Activated naive CD4-positive, alpha-beta T cell treated with anti-CD3 and anti-CD28 coated beads for 36 hours (primary cell): ENCODE data around the gene GPX4. TPM values are rescaled to one million over a fixed set of nuclear protein-coding genes. Genes with fewer than 3 reads are reported as not detected.
A peak's percentile ranks its signal among the peaks of the same experiment; 100 is the strongest.

Experiments used
- CTCF ChIA-PET: fragments of 350-600 bp; sonication (Branson Sonifier 250); formaldehyde crosslinking; loops from one replicate; lab custom pipeline; 2021; ENCODE audit warnings: antibody characterized with exemption; lab: Charles Lee
- DNase-seq: peaks from one replicate; pipeline ENCODE4 v3.0.0-alpha.2; 2020
- H3K27ac Mint-ChIP-seq: one replicate; pipeline ENCODE4 v1.8.0; 2021; ENCODE audit warnings: mild to moderate bottlenecking, mixed read lengths
- H3K27me3 Mint-ChIP-seq: one replicate; pipeline ENCODE4 v1.8.0; 2021; ENCODE audit warnings: low read depth, mixed read lengths
- H3K36me3 Mint-ChIP-seq: one replicate; pipeline ENCODE4 v1.8.0; 2021; ENCODE audit warnings: low read depth, mixed read lengths
- H3K4me1 Mint-ChIP-seq: one replicate; pipeline ENCODE4 v1.8.0; 2021; ENCODE audit warnings: low read depth, mixed read lengths
- H3K4me3 Mint-ChIP-seq: one replicate; pipeline ENCODE4 v1.8.0; 2021; ENCODE audit warnings: mild to moderate bottlenecking, moderate library complexity, mixed read lengths
- H3K9me3 Mint-ChIP-seq: one replicate; pipeline ENCODE4 v1.8.0; 2021; ENCODE audit warnings: mixed read lengths
- intact Hi-C: fragments of 100-400 bp; cut with micrococcal nuclease; formaldehyde crosslinking; loops from one replicate; pipeline ENCODE4 v1.15.1; 2023
- total RNA-seq, 2 experiments: library from RNA; stranded (reverse); gene quantifications; one replicate each; pipeline ENCODE4 v1.2.3, GENCODE V29; 2021

GPX4 gene
- total RNA-seq, 2 experiments from 2014 or later, result 244 to 253 TPM

DNA sequence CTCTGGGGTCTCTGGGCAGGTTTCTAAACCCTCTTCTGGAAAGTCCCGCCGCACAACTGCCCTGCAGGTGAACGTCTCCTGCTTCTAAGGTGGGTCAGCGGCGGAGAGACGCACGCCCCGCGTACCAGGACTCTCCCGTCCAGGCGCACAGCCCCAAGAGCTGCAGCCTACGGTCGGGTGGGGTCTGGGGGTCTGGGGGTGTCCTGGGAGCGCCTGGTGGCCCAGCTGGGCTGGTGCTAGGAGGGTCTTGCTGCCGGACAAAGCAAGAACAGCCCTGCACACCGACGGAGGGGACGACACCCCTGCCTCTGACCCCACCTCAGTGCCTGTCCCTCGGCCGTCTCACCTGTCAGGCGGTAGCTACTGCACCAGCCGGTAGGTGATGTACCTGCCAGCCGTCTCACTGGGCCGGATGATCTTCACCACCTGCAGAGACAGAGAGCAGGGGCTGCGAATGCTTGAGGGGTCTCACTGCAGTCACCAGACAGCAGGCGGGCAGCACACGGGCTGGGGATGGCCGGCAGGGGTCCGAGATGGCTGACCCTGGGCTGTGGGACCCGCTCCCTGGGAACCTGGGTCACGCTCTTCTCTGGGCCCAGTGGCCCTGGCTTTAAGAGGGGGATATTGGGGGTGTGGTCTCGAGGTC, 14.5 kb upstream of the GPX4 start:
- peaks cover 52% of the 10 kb centered on the region for H3K4me1 Mint-ChIP-seq

DNA sequence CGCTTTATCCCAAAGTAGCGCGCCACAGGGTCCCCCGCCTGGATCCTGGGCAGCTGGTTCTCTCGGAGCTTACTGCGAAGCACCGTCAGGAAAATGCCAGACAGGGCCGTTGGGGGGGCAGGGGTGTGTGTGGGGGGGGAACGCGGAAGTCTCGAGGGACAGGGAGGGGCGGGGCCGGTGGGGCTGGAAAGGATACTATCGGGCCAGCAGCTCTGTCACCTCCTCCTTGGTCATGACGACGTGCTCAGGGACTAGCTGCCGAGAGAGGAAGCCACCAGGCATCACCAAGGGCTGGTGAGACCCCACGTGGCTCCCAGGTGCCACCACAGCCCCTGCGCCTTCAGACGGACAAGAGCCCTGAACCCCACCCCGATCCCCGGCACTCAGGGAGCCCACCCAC, 13.9 kb upstream of the GPX4 start:
- CTCF ChIA-PET, result interaction anchor here (1.1 kb wide), 1 partner anchor 61 kb away, joined by 4 read pairs; no protein-coding TSS in a partner anchor
- Mint-ChIP-seq H3K27ac (no peak overlapping the region), H3K36me3 (peaks cover 34% of the 10 kb centered on the region), H3K4me3 (no peak overlapping the region), H3K4me1 (peaks cover 56% of the 10 kb centered on the region), H3K9me3 (no peaks in the 10 kb centered on the region), H3K27me3 (no peaks in the 10 kb centered on the region)
- intact Hi-C loops, result no loop called here
- DNase-seq, result no peak

More for the DNA sequence above, 14.5 kb upstream of the GPX4 start:
- Mint-ChIP-seq H3K27me3 (no peaks in the 10 kb centered on the region), H3K4me3 (no peak overlapping the region), H3K27ac (peak overlapping the region; percentile 36), H3K36me3 (peaks cover 34% of the 10 kb centered on the region), H3K9me3 (no peaks in the 10 kb centered on the region)
- intact Hi-C loops, result no loop called here
- CTCF ChIA-PET, result no interaction called here
- no peak for DNase-seq

DNA sequence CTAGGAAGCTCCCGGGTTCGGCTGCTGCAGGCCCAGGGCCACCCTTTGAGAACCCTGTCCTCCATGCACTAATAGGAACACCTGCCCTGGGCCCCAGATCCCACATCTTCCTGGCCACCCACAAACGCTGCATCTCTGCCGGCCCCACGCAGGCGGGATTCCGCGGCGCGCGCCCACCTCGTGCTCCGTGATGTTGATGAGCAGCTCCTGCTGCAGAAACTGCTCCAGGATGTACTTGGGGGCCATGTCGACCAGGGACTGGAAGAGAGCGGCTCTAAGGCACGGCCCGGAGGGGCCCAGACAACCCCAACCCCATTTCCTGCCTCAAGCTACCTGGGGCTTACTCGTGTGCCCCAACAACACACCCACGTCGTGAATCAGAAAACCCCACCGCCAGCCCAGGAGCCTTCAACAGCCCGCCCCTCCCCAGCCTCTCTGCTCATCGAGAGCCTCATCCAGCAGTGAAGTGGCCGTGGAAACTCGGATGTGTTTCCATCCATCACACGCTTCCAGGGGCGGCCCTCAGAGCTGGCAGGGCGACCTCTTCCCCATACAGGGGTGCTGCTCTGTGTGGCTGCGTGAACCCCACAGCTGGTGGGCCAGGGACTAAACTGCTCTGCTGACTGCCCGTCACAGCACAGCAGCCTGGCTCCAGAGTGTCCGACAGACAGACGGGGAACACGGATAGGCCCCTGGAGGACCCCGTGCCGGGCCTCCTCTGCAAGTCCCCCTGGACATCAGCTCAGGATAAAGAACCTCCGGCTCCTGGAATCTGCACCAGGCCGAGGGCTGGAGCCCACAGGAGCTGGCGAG, 12.9 kb upstream of the GPX4 start:
- Mint-ChIP-seq H3K36me3 (peaks cover 29% of the 10 kb centered on the region), H3K9me3 (no peaks in the 10 kb centered on the region), H3K4me3 (no peak overlapping the region), H3K27ac (no peak overlapping the region), H3K4me1 (peaks cover 56% of the 10 kb centered on the region), H3K27me3 (no peaks in the 10 kb centered on the region)
- intact Hi-C loops, result no loop called here
- CTCF ChIA-PET, result interaction anchor here (0.5 to 1.1 kb wide), 2 partner anchors 9 to 62 kb away, joined by 3 to 4 read pairs; no protein-coding TSS in a partner anchor
- no peak for DNase-seq

DNA sequence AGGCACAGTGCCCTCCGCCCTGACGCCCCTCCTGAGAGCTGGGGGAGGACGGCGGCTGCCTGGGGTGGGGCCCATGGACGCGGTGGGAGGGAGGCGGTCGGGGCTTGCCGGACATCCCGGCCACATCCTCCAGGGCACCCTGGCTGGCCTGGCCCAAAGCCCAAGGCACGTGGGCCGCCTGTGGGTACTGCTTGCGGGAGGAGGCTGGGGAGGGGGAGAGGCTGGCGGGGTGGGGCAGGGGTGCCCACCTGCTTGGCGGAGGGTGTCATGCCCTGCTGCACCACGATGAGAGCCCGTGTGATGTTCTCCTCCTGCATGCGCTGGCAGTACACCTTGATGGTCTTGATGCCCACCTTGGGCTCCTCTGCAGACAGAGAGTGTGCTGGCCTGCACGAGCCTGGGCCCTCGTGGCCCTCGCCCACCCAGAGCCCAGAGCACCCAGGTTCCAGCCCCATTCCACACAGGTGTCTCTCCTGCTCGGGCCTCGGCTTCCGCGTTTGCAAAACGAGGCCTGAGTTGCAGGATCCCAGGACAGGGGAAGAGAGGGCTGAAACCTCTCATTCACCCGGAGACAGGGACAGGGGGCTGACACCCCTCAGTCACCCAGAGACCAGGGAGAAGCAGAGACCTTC, 12.1 kb upstream of the GPX4 start:
- H3K27ac Mint-ChIP-seq, result no peak overlapping the region
- H3K27me3 Mint-ChIP-seq, result no peaks in the 10 kb centered on the region
- CTCF ChIA-PET, result no interaction called here
- no peaks in the 10 kb centered on the region for H3K9me3 Mint-ChIP-seq
- H3K4me1 Mint-ChIP-seq, result peaks cover 60% of the 10 kb centered on the region
- no peak overlapping the region for H3K4me3 Mint-ChIP-seq
- H3K36me3 Mint-ChIP-seq, result peaks cover 26% of the 10 kb centered on the region
- DNase-seq, result no peak
- intact Hi-C loops, result no loop called here

DNA sequence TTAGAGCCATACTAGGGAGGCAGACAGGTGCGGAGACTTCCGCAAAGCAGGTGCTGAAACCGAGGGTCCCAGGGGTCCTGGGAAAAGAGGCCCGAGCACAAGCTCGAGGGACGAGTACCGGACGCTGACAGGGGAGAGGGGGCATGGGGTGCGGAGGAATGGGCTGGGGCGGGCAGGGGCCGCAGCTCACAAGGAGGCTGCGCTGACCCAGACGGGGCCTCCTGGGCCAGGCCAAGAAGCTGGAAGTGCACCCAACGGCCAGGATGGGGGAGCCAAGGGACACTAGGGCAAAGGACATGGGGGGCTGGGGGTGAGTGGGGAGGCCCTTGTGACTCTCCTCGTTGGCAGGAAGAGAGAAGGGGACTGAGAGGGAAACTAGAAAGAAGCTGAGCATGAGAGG, 10.5 kb upstream of the GPX4 start:
- intact Hi-C loops, result no loop called here
- CTCF ChIA-PET, result interaction anchor here (1.2 to 1.5 kb wide), 2 partner anchors 63 to 124 kb away, joined by 3 to 5 read pairs; no protein-coding TSS in a partner anchor
- Mint-ChIP-seq H3K27me3 (no peaks in the 10 kb centered on the region), H3K9me3 (no peaks in the 10 kb centered on the region), H3K27ac (no peak overlapping the region), H3K4me3 (peak overlapping the region; percentile 92), H3K4me1 (peaks cover 59% of the 10 kb centered on the region), H3K36me3 (peaks cover 19% of the 10 kb centered on the region)
- DNase-seq, result no peak

DNA sequence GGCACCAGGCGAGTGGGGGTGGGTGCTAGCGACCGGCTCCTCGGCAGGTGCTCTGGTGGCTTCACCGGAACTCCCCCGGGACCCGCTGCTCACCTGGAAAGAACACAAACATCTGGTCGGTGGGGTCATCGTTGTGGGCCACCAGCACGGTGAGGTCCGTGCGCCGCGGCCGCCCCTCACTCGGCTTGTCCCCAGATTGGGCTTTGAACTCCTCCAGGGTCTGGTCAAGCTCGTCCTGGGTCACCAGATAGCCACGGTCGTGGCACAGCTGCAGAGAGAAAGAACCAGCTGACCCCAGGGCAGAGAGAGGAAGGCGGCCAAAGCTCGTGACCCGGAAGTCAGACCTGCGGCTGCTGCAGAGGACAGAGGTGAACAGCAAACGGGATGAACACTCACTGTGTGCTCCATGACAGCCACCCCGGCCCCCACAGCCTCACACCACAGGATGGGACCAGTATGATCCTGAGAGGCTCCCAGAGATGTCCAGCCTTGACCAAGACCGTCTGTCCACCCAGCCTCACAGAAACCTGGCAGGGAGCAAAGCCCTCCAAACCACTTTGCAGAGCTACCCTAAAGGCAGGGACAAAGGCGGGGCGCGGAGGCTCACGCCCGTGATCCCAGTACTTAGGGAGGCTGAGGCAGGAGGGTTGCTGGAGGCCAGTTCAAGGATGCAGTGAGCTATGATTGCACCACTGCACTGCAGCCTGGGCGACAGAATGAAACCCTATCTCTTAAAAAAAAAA, 9.8 kb upstream of the GPX4 start:
- Mint-ChIP-seq H3K36me3 (peaks cover 17% of the 10 kb centered on the region), H3K4me1 (peaks cover 60% of the 10 kb centered on the region), H3K9me3 (no peaks in the 10 kb centered on the region), H3K27ac (peak overlapping the region; percentile 92), H3K27me3 (no peaks in the 10 kb centered on the region), H3K4me3 (peak overlapping the region; percentile 92)
- CTCF ChIA-PET, result interaction anchor here (0.6 to 1.5 kb wide), 3 partner anchors 12 to 123 kb away, joined by 3 to 5 read pairs (median 5); no protein-coding TSS in a partner anchor
- intact Hi-C loops, result loop anchor here (2.0 kb wide), 1 partner anchor 53 kb away; the partner anchor contains the start of gene ABCA7
- no peak for DNase-seq

DNA sequence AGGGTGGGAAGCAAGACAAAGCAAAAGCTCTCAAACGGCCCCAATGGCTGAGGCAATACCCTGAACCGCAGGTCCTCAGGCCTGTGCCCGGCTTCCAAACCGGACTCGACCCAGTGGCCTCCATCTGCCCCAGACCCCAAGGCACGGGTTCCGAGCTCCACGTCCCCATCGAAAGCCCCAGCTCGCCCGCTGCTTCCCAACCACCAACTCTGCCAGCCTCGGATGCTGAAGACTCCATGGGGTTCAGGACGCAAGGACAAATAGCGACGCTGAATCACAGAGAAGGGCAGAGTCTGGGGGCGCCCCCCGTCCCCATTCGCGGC, 9.2 kb upstream of the GPX4 start:
- DNase-seq, result peak; percentile 63
- intact Hi-C loops, result loop anchor here (2.0 kb wide), 1 partner anchor 54 kb away; the partner anchor contains the start of gene ABCA7

DNA sequence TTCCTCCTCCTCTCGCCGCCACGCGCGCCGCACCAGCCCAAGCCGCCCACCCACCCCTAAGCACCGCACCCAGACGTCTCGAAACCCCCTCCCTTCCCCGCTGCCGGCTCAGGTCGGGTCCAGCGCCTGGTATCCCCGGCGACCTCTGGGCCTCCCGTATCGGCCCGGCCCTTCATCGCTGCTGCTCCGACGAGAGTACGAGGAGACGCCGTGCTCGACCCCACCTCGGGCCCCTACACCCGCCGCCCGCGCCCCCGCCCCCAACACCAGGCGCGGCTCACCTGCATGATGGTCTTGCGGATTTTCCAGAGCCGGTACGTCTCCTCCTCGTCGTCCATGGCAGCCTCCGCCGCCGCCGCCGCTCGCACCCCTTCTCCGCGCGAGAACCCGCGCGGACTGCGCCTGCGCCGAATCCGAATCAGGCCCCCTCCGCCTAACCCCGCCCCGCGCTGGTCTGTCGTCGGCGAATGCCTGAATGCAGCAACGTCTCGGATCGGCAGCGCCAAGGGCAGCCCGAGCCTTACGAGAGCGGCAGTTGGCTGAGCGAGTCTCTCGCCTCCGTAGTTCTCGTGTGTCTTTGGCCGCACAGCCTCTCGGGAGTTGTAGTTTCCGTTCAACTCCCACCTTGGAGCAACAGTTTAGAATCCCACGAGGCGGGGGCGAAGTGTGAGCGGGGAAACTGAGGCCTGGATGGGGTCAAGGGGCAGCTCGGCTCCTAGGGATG, 8.7 kb upstream of the GPX4 start, which contains the start of gene POLR2E:
TSS of gene POLR2E (minus strand) at position 398 of the 724 bp plus-strand sequence. CDS start at position 338, 60 bp downstream.
- intact Hi-C loops, result loop anchor here (1.0 to 5.0 kb wide), 9 partner anchors 8 to 298 kb away; partner anchors contain the start of genes ABCA7, ARID3A, GPX4 and PTBP1
- peak; percentile 99 for DNase-seq
- CTCF ChIA-PET, result interaction anchor here (0.6 kb wide), 1 partner anchor 13 kb away, joined by 5 read pairs; no protein-coding TSS in a partner anchor
- Mint-ChIP-seq H3K27ac (peak within 1 kb of the TSS; percentile 92), H3K4me1 (peaks cover 65% of the 10 kb centered on the region), H3K4me3 (peak within 1 kb of the TSS; percentile 92), H3K27me3 (no peaks in the 10 kb centered on the region), H3K9me3 (peaks cover 4% of the 10 kb centered on the region), H3K36me3 (peaks cover 20% of the 10 kb centered on the region)

More for the DNA sequence above, 9.2 kb upstream of the GPX4 start:
- H3K36me3 Mint-ChIP-seq, result peaks cover 17% of the 10 kb centered on the region
- H3K9me3 Mint-ChIP-seq, result peaks cover under 1% of the 10 kb centered on the region
- H3K4me3 Mint-ChIP-seq, result peak overlapping the region; percentile 92
- CTCF ChIA-PET, result interaction anchor here (0.6 to 1.5 kb wide), 2 partner anchors 13 to 123 kb away, joined by 5 read pairs; no protein-coding TSS in a partner anchor
- H3K27me3 Mint-ChIP-seq, result no peaks in the 10 kb centered on the region
- H3K4me1 Mint-ChIP-seq, result peaks cover 60% of the 10 kb centered on the region
- H3K27ac Mint-ChIP-seq, result peak overlapping the region; percentile 92

DNA sequence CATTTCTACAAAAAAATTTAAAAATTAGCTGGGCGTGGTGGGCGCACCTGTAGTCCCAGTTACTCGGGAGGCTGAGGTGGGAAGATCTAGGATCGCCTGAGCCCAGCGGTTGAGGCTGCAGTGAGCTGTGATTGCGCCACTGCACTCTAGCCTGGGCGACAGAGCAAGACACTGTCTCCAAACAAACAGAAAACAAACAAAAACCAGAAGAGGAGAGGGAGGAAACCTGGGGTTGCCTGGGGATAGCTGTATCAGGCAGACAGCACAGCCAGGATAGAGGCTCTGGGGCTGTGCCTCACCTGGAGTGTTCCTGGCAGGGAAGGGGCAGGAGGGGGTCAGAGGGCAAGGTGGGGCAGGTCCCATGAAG, 6.0 kb upstream of the GPX4 start:
- Mint-ChIP-seq H3K27ac (peak overlapping the region; percentile 71), H3K27me3 (no peaks in the 10 kb centered on the region), H3K4me3 (no peak overlapping the region), H3K9me3 (peaks cover 4% of the 10 kb centered on the region), H3K36me3 (peaks cover 12% of the 10 kb centered on the region), H3K4me1 (peaks cover 84% of the 10 kb centered on the region)
- DNase-seq, result no peak
- intact Hi-C loops, result loop anchor here (5.0 kb wide), 3 partner anchors 95 to 300 kb away; partner anchors contain the start of genes ARID3A and PTBP1
- CTCF ChIA-PET, result interaction anchor here (1.3 kb wide), 1 partner anchor 31 kb away, joined by 3 read pairs; the partner anchor contains the start of gene ARHGAP45

DNA sequence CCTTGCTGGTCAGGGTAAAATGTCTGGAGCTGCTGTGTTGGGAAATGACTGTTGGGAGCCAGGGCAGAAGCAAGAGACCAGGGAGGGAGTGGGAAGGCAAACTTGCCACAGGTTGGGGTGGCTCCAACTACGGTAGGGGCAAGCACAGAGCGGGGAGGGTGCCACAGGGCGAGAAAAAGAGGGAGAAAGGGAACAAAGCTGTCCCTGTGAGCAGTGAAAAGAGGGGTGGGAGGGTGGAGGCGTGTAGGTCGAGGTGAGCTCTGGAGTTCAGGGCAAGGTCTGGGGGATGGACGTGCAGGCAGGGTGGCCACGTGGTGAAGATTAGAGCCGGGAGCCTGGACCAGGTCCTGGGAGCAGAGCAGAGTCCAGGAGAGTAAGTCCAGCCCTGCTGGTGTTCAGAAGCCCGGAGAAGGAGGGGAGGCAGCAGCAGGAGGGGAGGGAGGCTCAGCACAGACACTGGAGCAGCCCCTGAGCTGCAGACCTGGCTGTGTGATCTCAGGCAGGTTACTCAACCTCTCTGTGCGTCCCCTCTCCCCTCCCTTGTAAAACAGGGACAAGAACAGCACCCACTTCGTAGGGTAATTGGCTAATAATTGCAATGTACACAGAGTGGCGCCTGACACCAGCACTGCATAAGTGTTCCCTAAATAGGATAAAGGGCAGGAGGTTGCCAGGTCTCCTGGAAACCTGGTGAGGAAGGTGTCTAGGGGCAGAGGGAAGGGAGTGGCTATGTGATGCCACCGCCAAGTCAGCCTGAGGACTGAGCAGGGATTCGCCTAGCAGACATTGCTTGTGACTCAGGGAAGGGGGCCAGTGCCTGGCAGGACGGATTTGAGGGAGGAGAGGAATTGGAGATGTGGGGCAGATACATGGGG, 5.4 kb upstream of the GPX4 start:
- DNase-seq, result no peak
- intact Hi-C loops, result loop anchor here (1.0 to 5.0 kb wide), 4 partner anchors 21 to 301 kb away; partner anchors contain the start of genes ARID3A and PTBP1
- Mint-ChIP-seq H3K36me3 (peaks cover 8% of the 10 kb centered on the region), H3K27me3 (no peaks in the 10 kb centered on the region), H3K9me3 (peaks cover 4% of the 10 kb centered on the region), H3K4me1 (peaks cover 88% of the 10 kb centered on the region), H3K27ac (peak overlapping the region; percentile 81), H3K4me3 (no peak overlapping the region)
- CTCF ChIA-PET, result no interaction called here
